GM18867 (cell line): ENCODE data around the gene PCSK4.
A peak's percentile ranks its signal among the peaks of the same experiment; 100 is the strongest.
"Not testable (repeated sequence)": the region's sequence is repeated elsewhere in the genome, so short reads cannot be mapped to it uniquely, and the experiment has no call there.

ENCODE experiments used
- ATAC-seq: cut with Tn5 transposase; IDR thresholded peaks from one replicate; pipeline ENCODE4 v1.9.1; 2021; ENCODE audit warnings: mild to moderate bottlenecking, moderate library complexity; ENCODE audit not compliant: unreplicated experiment

Gene PCSK4

DNA sequence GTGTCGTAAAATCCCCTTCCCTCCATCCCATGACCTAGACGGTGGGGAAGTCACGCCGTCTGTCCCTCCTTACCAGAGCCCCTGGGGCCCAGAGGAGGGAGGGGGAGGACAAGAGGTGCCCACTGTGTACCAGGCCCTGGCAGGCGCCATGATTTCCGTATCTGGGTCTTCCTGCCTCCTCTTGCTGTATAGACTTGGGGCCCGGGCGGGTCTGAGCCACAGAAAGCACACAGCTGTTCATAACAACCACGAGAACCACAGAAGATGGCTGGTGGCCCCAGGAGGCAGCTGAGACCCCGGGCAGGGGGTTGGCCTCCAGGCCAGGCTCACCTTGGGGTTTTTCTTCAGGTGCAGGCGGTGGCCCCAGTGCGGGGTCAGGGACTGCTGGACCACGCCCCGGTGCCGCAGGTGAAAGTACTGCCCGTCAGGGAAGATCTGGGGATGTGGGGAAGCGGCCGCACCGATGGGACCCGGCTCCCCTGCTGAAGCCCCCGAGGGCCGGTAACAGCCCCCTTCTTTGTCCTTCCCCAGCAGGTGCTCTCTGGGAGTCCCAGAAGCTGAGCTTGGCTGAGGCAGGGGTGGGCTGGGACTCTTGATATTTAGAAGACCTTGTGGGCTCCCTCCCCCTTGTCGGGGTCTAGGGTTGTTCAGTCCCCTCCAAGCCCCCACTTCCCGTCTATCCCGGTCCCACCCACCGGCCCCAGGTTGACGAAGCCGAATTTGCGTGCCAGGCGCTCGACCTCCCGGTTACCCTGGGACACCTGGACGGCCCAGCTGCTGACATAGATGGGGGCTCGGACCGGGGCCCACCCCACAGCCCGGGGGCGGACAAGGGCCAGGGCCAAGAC is 463 bp downstream of the PCSK4 start:
- no peak for ATAC-seq

DNA sequence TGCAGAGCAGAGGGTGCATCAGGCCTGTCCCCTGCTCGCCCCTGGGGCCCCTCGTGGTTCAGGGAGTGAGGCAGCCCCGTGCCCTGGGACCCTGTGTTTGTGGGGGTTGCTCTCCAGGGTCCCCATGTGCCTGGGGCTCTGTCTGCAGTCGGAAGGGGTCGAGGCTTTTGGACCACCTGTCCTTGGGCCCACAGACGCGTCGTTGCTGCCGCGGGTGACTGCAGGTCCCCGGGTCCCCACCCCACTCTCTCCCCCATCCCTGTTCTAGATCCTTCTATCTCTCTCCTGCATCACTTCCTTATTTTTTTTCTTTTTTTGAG is 1.9 kb downstream of the PCSK4 start:
- no peak for ATAC-seq

- no peak for ATAC-seq
These were observed 2.4 kb downstream of the PCSK4 start for GRCh38 chr19:1487576-1488281.

- no peak for ATAC-seq
These were observed 3.2 kb downstream of the PCSK4 start for GRCh38 chr19:1486720-1487575.

- no peak for ATAC-seq
These were observed 6.1 kb downstream of the PCSK4 start for GRCh38 chr19:1483979-1484428.

GRCh38 chr19:1483131-1483978 is 6.8 kb downstream of the PCSK4 start:
- no peak for ATAC-seq

DNA sequence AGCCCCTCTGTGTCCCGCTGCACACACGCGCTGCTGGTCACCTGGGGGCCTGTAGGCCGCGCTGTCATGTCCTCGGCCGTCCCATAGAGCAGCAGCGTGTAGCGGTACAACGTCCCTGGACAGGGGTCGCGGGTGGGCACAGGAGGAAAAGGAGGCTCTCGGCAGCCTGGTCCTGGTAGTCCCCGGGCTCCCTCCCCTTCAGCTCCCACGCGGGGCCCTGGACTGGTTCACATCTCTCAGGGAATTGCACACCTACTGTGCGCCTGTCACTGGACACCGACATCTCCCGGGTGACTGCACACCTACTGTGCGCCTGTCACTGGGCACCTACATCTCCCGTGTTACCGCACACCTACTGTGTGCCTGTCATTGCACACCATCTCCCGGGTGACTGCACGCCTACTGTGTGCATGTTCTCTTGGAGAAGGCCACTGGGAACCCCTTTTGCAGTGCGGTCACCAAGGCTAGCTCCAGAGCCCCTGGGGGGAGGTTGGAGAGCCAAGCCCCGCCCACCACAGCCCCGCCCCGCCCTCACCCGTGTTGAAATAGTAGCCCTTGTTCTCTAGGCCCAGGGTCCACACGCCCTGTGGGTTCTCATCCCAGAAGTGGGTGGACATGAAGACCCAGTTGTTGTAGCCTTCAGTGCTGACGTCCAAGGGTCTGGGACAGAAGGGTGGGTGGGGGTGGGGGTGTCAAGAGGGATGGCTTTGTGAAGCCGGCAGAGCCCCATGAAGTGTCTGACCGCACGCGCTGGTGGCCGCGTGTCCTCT is 7.6 kb downstream of the PCSK4 start:
- ATAC-seq: no peak

DNA sequence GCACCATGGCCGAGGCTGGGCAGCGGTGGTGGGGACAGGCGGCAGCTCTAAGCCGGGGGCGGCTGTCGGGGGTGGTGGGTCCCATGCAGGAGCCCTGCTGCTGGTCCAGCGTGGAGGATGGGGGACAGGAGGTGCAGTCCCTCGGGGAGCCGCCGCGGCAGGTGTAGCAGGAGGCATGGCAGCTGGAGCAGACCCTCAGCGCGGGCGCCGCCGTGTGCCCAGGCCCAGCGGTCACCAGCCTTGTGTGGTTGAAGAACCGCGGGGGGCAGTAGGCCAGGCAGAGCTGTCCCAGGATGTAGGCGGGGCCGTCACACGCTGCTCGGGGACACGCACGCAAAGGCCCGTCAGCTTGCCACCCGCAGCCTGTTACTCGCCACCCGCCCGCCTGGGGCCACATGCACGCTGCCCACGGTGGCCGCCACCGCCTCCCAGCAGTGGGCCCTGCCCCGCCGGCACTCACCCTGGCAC is 8.2 kb downstream of the PCSK4 start:
- ATAC-seq: no peak

DNA sequence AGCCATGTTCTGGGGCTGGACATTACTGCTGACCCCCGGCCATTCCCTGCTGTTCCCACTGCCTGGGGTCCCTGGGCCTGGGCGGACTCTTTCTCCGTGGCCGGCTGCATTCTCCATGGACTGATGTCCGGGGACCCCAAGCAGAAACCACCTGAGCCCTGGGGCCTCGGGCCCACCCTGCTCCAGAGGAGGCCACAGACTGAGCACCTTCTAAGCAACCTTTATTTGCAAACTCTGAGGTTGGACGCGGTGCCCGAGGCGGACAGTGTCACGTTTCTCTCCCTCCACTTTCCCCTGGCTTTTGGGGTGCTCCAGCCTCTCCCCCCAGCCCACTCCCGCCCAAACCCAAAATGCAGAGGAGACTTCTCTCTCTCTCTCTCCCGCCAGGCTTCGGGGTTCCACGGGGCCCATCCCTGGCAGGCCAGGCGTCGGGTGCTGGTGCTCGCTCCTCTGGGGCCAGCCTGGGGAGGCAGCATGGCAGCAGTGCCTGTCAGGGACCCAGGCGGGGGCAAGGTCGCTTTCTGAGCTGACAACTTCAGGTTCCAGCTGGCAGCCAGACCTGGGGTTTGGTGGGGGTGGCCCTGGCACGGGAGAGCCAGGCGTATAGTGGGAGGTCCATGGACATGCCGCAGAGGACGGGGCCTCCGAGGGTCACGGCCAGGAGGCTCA is 8.8 kb downstream of the PCSK4 start:
- ATAC-seq: no peak

- peak; percentile 88 for ATAC-seq
These were observed 11.0 kb downstream of the PCSK4 start, which contains the start of gene C19orf25 for GRCh38 chr19:1478934-1479707. C19orf25 (minus strand) TSS chr19:1479215; CDS start chr19:1478903, 312 bp downstream.

DNA sequence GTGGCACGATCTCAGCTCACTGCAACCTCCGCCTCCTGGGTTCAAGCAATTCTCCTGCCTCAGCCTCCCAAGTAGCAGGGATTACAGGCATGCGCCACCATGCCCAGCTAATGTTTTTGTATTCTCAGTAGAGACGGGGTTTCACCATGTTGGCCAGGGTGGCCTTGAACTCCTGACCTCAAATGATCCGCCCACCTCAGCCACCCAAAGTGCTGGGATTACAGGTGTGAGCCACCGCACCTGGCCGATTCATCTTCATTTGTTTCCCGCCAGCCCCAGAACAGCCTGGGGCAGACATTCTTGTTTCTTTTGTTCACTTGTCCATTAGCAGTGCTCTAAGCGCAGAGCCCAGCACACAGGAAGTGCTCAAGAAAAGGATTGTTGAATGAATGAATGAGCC is 13.1 kb downstream of the PCSK4 start:
- not testable (repeated sequence) for ATAC-seq

DNA sequence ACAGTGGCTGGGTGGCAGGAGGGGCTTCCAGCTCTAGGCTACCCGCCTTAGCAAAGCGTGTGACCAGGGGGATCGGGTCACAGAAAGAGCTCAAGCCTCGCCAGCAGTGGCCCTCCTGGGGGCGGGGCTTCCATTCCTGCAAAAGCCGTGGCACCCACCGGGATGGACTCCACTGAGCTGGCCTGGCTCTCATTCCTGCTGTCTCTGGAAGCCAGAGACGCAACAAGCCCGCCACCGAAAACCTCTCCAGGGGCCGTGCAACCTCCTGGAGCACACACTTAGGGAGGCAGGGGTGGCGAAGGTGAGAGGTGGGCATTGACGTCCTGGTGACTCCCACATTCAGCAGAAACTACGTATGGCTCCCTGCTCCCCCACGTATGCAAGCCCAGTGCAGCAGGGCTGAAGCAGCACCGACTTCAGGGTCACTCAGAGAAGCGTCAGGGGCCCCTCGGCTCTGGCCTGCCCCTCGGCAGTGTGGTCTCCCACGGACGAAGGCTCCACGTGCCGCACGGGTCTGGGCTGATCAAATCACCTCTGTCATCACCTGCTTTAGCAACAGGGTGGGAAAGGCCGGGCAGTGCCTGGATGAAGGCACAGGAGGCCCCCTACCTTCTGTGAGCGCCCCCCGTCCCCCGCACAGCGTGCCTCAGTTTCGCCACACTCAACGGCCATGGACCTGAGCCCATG is 14.3 kb downstream of the PCSK4 start:
- no peak for ATAC-seq

DNA sequence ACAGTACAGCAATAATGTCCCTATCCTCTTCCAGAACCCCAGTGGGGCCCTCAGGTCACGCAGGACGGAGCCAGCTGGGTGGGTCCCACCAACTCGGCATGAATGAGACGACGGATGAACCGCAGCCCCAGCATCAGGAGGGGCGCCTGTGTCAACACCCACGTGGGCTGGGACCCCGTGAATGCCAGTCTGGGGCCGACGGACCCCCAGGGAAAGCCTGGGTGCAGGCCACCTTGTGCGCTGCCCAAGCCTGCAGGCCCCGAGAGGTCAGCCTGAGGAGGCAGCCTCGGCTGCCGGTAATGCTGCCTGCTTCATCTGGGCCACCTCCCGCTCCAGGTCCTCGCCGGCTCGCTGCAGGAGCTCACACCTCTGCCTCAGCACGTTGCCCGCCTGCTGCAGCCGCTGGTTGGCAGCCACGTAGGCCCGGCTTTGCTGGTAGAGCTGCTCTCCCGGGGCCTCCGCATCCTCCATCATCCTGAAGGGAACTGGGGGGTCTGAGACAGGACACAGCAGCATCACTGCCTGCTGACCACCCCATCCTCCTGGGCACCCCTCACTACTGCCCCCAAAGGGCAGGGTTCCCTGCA is 15.3 kb downstream of the PCSK4 start:
- no peak for ATAC-seq

- no peak for ATAC-seq
These were observed 16.0 kb downstream of the PCSK4 start for GRCh38 chr19:1474011-1474764.

- no peak for ATAC-seq
These were observed 16.9 kb downstream of the PCSK4 start for GRCh38 chr19:1473085-1473851.
